KMS-11 (cell line): Measurements from ENCODE around the gene LCA5L.
A peak's percentile ranks its signal among the peaks of the same experiment; 100 is the strongest.
"Not testable (repeated sequence)": the region's sequence is repeated elsewhere in the genome, so short reads cannot be mapped to it uniquely, and the experiment has no call there.

Experiments
- H2AFZ ChIP-seq: fragments of 200-600 bp; sonication (generic); 2 replicates; pipeline ENCODE4 v1.6.1; 2016; ENCODE audit warnings: antibody characterized with exemption, mixed run types, low read depth
- H3K27ac ChIP-seq: fragments of 200-600 bp; sonication (generic); 2 replicates; pipeline ENCODE4 v1.6.1; 2016; ENCODE audit warnings: mild to moderate bottlenecking, mixed run types
- H3K27me3 ChIP-seq: fragments of 200-600 bp; sonication (generic); 2 replicates; pipeline ENCODE4 v1.6.1; 2017; ENCODE audit warnings: mild to moderate bottlenecking, low read depth, mixed run types, moderate library complexity; ENCODE audit not compliant: insufficient read depth
- H3K36me3 ChIP-seq: fragments of 200-600 bp; sonication (generic); 2 replicates; pipeline ENCODE4 v1.6.1; 2017; ENCODE audit warnings: mild to moderate bottlenecking, mixed run types; ENCODE audit not compliant: insufficient read depth
- H3K4me1 ChIP-seq: fragments of 200-600 bp; sonication (generic); 2 replicates; pipeline ENCODE4 v1.6.1; 2016; ENCODE audit warnings: mild to moderate bottlenecking, low read depth, mixed run types; ENCODE audit not compliant: poor library complexity, severe bottlenecking
- H3K4me2 ChIP-seq: fragments of 200-600 bp; sonication (generic); 2 replicates; pipeline ENCODE4 v1.7.0; 2016; ENCODE audit warnings: mild to moderate bottlenecking, mixed run types
- H3K4me3 ChIP-seq: fragments of 200-600 bp; sonication (generic); IDR thresholded peaks from 2 replicates; pipeline ENCODE4 v1.6.1; 2017; ENCODE audit warnings: low read depth, low read length, mixed read lengths; ENCODE audit not compliant: insufficient read depth
- H3K79me2 ChIP-seq: fragments of 200-600 bp; sonication (generic); 2 replicates; pipeline ENCODE4 v1.6.1; 2016; ENCODE audit warnings: low read depth, mixed run types; ENCODE audit not compliant: insufficient read depth
- H3K9ac ChIP-seq: fragments of 200-600 bp; sonication (generic); 2 replicates; pipeline ENCODE4 v1.6.1; 2016; ENCODE audit warnings: mild to moderate bottlenecking, mixed run types
- H4K20me1 ChIP-seq: fragments of 200-600 bp; sonication (generic); 2 replicates; pipeline ENCODE4 v1.6.1; 2016; ENCODE audit warnings: mild to moderate bottlenecking, mixed run types; ENCODE audit not compliant: insufficient read depth
- TF ChIP-seq, protein P1 (sequence below): fragments of 200-600 bp; sonication (generic); conservative IDR thresholded peaks from 2 replicates; pipeline ENCODE4 v1.6.1; 2017; ENCODE audit warnings: low read depth, mild to moderate bottlenecking, antibody characterized with exemption, low read length, moderate library complexity, mixed read lengths

LCA5L gene

DNA sequence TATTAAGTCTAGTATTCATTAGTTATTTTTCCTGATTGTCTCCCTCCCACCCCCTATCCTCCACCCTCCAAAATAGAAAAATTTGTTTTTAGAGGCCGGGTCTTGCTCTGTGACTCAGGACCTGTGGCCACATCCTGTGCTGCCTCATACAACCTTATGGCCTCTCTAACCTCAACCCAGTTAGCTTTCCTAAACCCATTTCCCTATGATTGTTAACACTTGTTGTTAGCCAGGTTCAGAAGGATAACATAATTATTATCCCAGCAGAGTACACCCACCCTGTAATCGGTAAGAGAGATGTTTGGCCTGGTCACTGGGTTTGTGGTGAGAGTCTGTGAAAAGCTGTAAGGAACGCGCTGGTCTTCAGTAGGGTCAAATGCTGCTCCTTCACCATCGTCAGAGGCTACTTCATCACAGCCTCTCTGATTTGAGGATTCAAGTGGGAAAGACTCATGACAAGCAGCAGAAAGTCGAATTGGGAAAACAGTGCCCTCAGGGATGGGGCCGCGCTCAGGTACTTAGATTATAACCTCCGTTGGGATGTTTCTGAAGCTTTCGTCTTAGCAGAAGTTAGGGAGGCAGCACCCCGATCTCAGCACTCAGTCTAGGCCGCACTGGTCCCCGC lies 60.8 kb downstream of the LCA5L start:
- TF ChIP-seq, protein P1, sequence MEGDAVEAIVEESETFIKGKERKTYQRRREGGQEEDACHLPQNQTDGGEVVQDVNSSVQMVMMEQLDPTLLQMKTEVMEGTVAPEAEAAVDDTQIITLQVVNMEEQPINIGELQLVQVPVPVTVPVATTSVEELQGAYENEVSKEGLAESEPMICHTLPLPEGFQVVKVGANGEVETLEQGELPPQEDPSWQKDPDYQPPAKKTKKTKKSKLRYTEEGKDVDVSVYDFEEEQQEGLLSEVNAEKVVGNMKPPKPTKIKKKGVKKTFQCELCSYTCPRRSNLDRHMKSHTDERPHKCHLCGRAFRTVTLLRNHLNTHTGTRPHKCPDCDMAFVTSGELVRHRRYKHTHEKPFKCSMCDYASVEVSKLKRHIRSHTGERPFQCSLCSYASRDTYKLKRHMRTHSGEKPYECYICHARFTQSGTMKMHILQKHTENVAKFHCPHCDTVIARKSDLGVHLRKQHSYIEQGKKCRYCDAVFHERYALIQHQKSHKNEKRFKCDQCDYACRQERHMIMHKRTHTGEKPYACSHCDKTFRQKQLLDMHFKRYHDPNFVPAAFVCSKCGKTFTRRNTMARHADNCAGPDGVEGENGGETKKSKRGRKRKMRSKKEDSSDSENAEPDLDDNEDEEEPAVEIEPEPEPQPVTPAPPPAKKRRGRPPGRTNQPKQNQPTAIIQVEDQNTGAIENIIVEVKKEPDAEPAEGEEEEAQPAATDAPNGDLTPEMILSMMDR, result no peak

DNA sequence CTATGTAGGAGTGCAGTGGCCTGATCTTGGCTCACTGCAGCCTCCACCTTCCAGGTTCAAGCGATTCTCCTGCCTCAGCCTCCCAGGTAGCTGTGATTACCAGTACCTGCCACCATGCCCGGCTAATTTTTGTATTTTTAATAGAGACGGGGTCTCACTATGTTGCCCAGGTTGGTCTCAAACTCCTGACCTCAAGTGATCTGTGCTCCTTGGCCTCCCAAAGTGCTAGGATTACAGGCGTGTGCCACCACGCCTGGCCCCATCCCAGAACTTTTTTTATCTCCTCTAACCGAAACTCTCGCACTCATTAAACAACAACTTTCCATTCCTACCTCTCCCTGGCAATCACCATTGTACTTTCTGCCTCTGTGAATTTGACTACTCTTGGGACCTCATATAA lies 63.5 kb downstream of the LCA5L start:
- not testable (repeated sequence) for H3K36me3 ChIP-seq, H3K9ac ChIP-seq, H2AFZ ChIP-seq, H3K27me3 ChIP-seq, H3K4me3 ChIP-seq, H3K4me2 ChIP-seq, H4K20me1 ChIP-seq, H3K27ac ChIP-seq
- H3K4me1 ChIP-seq, result peaks cover 14% of the 10 kb centered on the region
- H3K79me2 ChIP-seq, result peaks cover 13% of the 10 kb centered on the region; the same call in 1 of the 2 replicates

More for the DNA sequence above, 60.8 kb downstream of the LCA5L start:
- Histone ChIP-seq H3K4me2 (no peak overlapping the region), H3K79me2 (peaks cover 17% of the 10 kb centered on the region; the same call in 1 of the 2 replicates), H3K9ac (no peak overlapping the region), H2AFZ (no peak overlapping the region), H3K27ac (no peak overlapping the region), H3K4me3 (no peak overlapping the region), H3K36me3 (no peaks in the 10 kb centered on the region), H3K4me1 (peaks cover 10% of the 10 kb centered on the region), H4K20me1 (no peaks in the 10 kb centered on the region), H3K27me3 (no peaks in the 10 kb centered on the region)

DNA sequence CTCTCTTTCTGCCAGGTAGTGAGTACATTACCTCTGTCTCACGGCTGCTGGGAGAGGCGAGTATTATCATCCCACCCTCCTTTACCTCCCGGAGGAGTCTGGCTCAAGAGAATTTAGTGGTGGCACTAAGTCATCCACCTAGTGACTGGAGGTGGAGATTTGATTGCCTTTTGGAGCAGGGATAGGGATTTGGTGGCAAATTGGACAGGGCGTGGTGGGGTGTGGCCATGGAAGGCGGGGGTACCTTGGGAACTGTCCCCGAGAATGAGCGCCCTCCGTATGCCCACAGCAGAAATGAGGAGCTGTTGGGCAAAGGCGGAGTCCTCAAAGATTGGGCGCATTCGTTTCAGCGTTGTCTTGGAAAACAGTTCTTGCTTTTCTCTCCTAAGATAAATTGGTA lies 64.6 kb downstream of the LCA5L start:
- peaks cover 14% of the 10 kb centered on the region for H3K4me1 ChIP-seq
- H3K27me3 ChIP-seq, result no peaks in the 10 kb centered on the region
- H4K20me1 ChIP-seq, result no peaks in the 10 kb centered on the region
- H3K79me2 ChIP-seq, result peaks cover 13% of the 10 kb centered on the region; the same call in 1 of the 2 replicates
- H2AFZ ChIP-seq, result 0 out of 2 replicates have a peak overlapping the region, but pooled peaks have one; percentile 95
- no peak overlapping the region for H3K27ac ChIP-seq
- no peaks in the 10 kb centered on the region for H3K36me3 ChIP-seq
- H3K4me3 ChIP-seq, result no peak overlapping the region
- H3K9ac ChIP-seq, result peak overlapping the region; percentile 74; the same call in 1 of the 2 replicates
- TF ChIP-seq, protein P1, result no peak
- H3K4me2 ChIP-seq, result peak overlapping the region; percentile 84

DNA sequence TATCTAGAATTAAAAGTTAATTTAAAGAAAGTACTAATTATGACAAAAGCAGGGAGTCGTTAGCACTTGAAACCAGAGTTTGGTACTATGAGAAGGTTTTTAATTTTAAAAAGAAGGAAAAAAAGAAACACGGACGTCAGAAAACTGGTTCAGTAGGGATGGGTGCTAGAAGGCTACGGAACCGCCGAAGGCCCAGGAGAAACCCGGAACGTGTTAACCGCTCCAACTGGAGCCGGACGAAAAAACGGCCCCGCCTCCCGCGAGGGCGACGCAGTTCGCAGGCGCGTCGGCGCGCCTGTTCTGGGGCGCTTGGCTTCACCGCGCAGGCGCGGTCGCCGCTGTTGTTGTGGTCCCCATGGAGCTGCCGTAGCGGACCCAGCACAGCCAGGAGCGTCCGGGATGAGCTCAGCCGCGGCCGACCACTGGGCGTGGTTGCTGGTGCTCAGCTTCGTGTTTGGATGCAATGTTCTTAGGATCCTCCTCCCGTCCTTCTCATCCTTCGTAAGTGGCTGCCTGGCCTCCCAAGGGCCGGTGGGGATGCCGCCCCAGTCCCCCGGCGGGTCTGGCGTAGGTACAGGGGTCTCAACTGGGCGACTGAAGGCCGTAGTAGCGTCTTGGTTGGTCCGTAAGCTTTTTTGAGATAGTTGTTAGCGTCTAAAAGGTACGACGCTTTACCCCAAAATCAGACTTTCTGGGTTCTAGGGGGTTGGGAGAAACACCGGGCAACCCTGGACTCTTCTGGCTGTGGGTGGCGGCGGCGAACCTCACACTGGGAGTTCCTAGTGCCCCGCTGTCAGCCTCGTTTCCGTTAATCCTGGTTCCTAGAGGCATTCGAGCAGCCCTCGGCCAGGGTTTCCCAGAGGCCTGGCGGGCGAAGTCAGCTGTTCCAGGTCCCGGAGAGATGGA lies 65.3 kb downstream of the LCA5L start:
- peak overlapping the region; percentile 95 for H2AFZ ChIP-seq
- peak overlapping the region; percentile 41 for H3K27ac ChIP-seq
- TF ChIP-seq, protein P1, result no peak
- peaks cover 13% of the 10 kb centered on the region; the same call in 1 of the 2 replicates for H3K79me2 ChIP-seq
- no peaks in the 10 kb centered on the region for H3K27me3 ChIP-seq
- peak overlapping the region; percentile 74 for H3K9ac ChIP-seq
- H3K4me1 ChIP-seq, result peaks cover 17% of the 10 kb centered on the region
- no peaks in the 10 kb centered on the region for H4K20me1 ChIP-seq
- H3K4me2 ChIP-seq, result peak overlapping the region; percentile 84
- H3K36me3 ChIP-seq, result no peaks in the 10 kb centered on the region
- H3K4me3 ChIP-seq, result peak overlapping the region; percentile 57
